HepG2 (cell line): ENCODE data around the gene MYL6B. TPM values are rescaled to one million over a fixed set of nuclear protein-coding genes. Genes with fewer than 3 reads are reported as not detected.
A peak's percentile ranks its signal among the peaks of the same experiment; 100 is the strongest.

ENCODE experiments used
- ARID3A ChIP-seq: IDR thresholded peaks from 2 replicates; pipeline ENCODE4 v1.6.1; 2012; ENCODE audit warnings: low read depth, low read length, improper control_type of control experiment
- FOXP1 ChIP-seq, 2 experiments: fragments of 450-650 bp in 1 of 2; IDR thresholded peaks; 2 replicates each; pipeline ENCODE4 v1.6.1; 2017 to 2018; ENCODE audit warnings: antibody characterized with exemption in 1 of 2
- PHF20 ChIP-seq: sonication (generic); formaldehyde crosslinking; IDR thresholded peaks from 2 replicates; pipeline ENCODE4 v1.5.0; 2020; ENCODE audit warnings: mild to moderate bottlenecking, missing genetic modification reagents
- SMAD1 ChIP-seq: sonication (generic); formaldehyde crosslinking; IDR thresholded peaks from 2 replicates; pipeline ENCODE4 v1.4.0; 2020; ENCODE audit warnings: missing genetic modification reagents, low read depth, mild to moderate bottlenecking, borderline replicate concordance
- SMYD3 ChIP-seq: sonication (generic); formaldehyde crosslinking; IDR thresholded peaks from 2 replicates; pipeline ENCODE4 v1.8.1; 2023; ENCODE audit warnings: mild to moderate bottlenecking, missing genetic modification reagents
- XBP1 ChIP-seq: sonication (generic); formaldehyde crosslinking; IDR thresholded peaks from 2 replicates; pipeline ENCODE4 v1.5.0; 2020; ENCODE audit warnings: missing genetic modification reagents
- ZNF550 ChIP-seq: sonication (generic); formaldehyde crosslinking; IDR thresholded peaks from 2 replicates; pipeline ENCODE4 v1.4.0; 2020; ENCODE audit warnings: mild to moderate bottlenecking, missing genetic modification reagents, borderline replicate concordance
- ZNF614 ChIP-seq: IDR thresholded peaks from 2 replicates; pipeline ENCODE4 v1.6.1; 2018; ENCODE audit warnings: missing biosample characterization, missing genetic modification reagents, inconsistent platforms, borderline replicate concordance
- ZNF749 ChIP-seq: sonication (generic); formaldehyde crosslinking; IDR thresholded peaks from 2 replicates; pipeline ENCODE4 v1.8.0; 2022; ENCODE audit warnings: mild to moderate bottlenecking, missing genetic modification reagents, moderate library complexity, borderline replicate concordance
- polyA plus RNA-seq, 8 experiments: library from polyadenylated mRNA; depleted of rRNA in 3 of 8; stranded (reverse) in 7 of 8; unstranded in 1 of 8; fragments of >200 nt; fragmentation: Illumina TruSeq in 4 of 8; extraction: Trizol in 4 of 8; gene quantifications; 2 replicates each; pipeline versions ENCODE4 v1.2.1 to v1.2.3, GENCODE V29; 2011 to 2016; ENCODE audit warnings: low read depth in 4 of 8, missing spikeins in 1 of 8, mixed read lengths in 1 of 8; ENCODE audit not compliant: insufficient read depth in 1 of 8
- total RNA-seq, 5 experiments: library from RNA; depleted of rRNA; stranded (reverse); fragments of >200 nt; fragmentation: Illumina TruSeq; extraction: Trizol; gene quantifications; 2 replicates each; pipeline ENCODE4 v1.2.3, GENCODE V29; 2016; ENCODE audit warnings: low read depth in 1 of 5
- TF ChIP-seq, protein P1 (sequence below): sonication (generic); formaldehyde crosslinking; IDR thresholded peaks from 2 replicates; pipeline ENCODE4 v1.4.0; 2020; ENCODE audit warnings: missing genetic modification reagents
- TF ChIP-seq, protein P2 (sequence below): sonication (generic); formaldehyde crosslinking; IDR thresholded peaks from 2 replicates; pipeline ENCODE4 v1.4.0; 2020; ENCODE audit warnings: missing genetic modification reagents, borderline replicate concordance
- TF ChIP-seq, protein P3 (sequence below): sonication (generic); formaldehyde crosslinking; IDR thresholded peaks from 2 replicates; pipeline ENCODE4 v1.4.0; 2020; ENCODE audit warnings: low read depth, mild to moderate bottlenecking, missing genetic modification reagents
- TF ChIP-seq, protein P4 (sequence below), 2 experiments: fragments of 450-650 bp in 1 of 2; sonication (generic) in 1 of 2; formaldehyde crosslinking; IDR thresholded peaks; 2 replicates each; pipeline versions ENCODE4 v1.5.0 to v1.8.0; 2020 to 2022; ENCODE audit warnings: mild to moderate bottlenecking in 1 of 2, missing genetic modification reagents in 1 of 2
- TF ChIP-seq, protein P5 (sequence below): sonication (generic); formaldehyde crosslinking; IDR thresholded peaks from 2 replicates; pipeline ENCODE4 v1.5.0; 2020; ENCODE audit warnings: missing genetic modification reagents

Gene MYL6B
- total and polyA plus RNA-seq, 2 of the 13 experiments (the other 11 are each of a cell fraction or from before 2014, with no cell fraction given), result 75.7 to 88.7 TPM

DNA sequence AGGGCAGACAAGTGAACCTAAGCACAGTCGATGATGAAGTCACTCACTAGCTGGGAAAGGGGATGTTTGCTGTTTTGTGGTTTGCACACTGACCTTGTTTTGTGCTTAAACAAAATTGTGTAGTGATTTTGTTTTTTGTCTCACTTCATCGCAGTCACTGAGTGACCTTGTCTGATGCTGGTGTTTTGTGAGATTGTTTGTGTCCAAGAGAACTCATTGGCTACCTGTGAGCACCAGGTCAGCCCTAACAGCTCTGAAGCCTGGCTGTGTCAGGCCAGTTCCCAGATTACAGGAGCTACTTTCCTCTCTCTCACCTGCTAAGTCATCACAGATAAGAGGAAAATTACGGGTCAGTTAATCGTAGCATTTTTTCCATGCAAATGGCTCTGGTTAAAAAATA lies 28.3 kb upstream of the MYL6B start (continued):
- TF ChIP-seq, protein P1, sequence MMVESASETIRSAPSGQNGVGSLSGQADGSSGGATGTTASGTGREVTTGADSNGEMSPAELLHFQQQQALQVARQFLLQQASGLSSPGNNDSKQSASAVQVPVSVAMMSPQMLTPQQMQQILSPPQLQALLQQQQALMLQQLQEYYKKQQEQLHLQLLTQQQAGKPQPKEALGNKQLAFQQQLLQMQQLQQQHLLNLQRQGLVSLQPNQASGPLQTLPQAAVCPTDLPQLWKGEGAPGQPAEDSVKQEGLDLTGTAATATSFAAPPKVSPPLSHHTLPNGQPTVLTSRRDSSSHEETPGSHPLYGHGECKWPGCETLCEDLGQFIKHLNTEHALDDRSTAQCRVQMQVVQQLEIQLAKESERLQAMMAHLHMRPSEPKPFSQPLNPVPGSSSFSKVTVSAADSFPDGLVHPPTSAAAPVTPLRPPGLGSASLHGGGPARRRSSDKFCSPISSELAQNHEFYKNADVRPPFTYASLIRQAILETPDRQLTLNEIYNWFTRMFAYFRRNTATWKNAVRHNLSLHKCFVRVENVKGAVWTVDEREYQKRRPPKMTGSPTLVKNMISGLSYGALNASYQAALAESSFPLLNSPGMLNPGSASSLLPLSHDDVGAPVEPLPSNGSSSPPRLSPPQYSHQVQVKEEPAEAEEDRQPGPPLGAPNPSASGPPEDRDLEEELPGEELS (CRISPR knock-in tag), result peak; percentile 15; the same call in 1 of the 2 replicates
- TF ChIP-seq XBP1 (CRISPR knock-in tag), result no peak
- no peak for TF ChIP-seq SMYD3
- TF ChIP-seq, protein P2, sequence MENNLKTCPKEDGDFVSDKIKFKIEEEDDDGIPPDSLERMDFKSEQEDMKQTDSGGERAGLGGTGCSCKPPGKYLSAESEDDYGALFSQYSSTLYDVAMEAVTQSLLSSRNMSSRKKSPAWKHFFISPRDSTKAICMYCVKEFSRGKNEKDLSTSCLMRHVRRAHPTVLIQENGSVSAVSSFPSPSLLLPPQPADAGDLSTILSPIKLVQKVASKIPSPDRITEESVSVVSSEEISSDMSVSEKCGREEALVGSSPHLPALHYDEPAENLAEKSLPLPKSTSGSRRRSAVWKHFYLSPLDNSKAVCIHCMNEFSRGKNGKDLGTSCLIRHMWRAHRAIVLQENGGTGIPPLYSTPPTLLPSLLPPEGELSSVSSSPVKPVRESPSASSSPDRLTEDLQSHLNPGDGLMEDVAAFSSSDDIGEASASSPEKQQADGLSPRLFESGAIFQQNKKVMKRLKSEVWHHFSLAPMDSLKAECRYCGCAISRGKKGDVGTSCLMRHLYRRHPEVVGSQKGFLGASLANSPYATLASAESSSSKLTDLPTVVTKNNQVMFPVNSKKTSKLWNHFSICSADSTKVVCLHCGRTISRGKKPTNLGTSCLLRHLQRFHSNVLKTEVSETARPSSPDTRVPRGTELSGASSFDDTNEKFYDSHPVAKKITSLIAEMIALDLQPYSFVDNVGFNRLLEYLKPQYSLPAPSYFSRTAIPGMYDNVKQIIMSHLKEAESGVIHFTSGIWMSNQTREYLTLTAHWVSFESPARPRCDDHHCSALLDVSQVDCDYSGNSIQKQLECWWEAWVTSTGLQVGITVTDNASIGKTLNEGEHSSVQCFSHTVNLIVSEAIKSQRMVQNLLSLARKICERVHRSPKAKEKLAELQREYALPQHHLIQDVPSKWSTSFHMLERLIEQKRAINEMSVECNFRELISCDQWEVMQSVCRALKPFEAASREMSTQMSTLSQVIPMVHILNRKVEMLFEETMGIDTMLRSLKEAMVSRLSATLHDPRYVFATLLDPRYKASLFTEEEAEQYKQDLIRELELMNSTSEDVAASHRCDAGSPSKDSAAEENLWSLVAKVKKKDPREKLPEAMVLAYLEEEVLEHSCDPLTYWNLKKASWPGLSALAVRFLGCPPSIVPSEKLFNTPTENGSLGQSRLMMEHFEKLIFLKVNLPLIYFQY (CRISPR knock-in tag), result no peak
- TF ChIP-seq, protein P3, sequence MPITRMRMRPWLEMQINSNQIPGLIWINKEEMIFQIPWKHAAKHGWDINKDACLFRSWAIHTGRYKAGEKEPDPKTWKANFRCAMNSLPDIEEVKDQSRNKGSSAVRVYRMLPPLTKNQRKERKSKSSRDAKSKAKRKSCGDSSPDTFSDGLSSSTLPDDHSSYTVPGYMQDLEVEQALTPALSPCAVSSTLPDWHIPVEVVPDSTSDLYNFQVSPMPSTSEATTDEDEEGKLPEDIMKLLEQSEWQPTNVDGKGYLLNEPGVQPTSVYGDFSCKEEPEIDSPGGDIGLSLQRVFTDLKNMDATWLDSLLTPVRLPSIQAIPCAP (CRISPR knock-in tag), result no peak
- TF ChIP-seq PHF20, result no peak
- TF ChIP-seq SMAD1 (CRISPR knock-in tag), result no peak
- TF ChIP-seq FOXP1 (IDR thresholded peaks at IDR 0.05), result no peak
- TF ChIP-seq FOXP1 (CRISPR knock-in tag; IDR thresholded peaks at IDR 0.05), result peak; percentile 24; the same call in 1 of the 2 replicates
- TF ChIP-seq, protein P4, sequence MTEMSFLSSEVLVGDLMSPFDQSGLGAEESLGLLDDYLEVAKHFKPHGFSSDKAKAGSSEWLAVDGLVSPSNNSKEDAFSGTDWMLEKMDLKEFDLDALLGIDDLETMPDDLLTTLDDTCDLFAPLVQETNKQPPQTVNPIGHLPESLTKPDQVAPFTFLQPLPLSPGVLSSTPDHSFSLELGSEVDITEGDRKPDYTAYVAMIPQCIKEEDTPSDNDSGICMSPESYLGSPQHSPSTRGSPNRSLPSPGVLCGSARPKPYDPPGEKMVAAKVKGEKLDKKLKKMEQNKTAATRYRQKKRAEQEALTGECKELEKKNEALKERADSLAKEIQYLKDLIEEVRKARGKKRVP (CRISPR knock-in tag; IDR thresholded peaks at IDR 0.05), result no peak
- no peak for TF ChIP-seq ZNF614
- TF ChIP-seq ZNF749 (CRISPR knock-in tag), result no peak
- TF ChIP-seq ARID3A, result no peak
- TF ChIP-seq, protein P5, sequence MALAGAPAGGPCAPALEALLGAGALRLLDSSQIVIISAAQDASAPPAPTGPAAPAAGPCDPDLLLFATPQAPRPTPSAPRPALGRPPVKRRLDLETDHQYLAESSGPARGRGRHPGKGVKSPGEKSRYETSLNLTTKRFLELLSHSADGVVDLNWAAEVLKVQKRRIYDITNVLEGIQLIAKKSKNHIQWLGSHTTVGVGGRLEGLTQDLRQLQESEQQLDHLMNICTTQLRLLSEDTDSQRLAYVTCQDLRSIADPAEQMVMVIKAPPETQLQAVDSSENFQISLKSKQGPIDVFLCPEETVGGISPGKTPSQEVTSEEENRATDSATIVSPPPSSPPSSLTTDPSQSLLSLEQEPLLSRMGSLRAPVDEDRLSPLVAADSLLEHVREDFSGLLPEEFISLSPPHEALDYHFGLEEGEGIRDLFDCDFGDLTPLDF (CRISPR knock-in tag), result no peak
- no peak for TF ChIP-seq ZNF550 (CRISPR knock-in tag)
